ENCODE measurements around the gene CALD1.

DNA sequence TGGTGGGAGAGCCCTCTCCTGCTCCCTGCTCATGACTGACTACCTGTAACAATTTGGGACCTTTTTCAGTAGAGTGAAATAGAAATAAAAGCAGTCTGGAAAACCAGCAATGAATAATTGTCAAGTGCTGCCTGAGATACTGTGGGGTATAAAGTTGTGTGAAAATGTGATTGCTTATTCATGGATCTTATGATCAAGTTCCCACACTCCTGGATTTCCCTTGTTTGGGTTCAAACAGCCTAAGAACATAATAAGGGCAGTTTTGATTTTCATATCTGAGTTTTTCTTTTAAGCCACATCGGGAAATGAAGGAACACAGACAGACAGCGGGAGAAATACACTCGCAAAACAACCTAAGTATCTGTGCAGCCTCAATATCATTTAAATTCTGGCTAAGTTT, 52.9 kb downstream of the CALD1 start:
- TF ChIP-seq, protein P1, sequence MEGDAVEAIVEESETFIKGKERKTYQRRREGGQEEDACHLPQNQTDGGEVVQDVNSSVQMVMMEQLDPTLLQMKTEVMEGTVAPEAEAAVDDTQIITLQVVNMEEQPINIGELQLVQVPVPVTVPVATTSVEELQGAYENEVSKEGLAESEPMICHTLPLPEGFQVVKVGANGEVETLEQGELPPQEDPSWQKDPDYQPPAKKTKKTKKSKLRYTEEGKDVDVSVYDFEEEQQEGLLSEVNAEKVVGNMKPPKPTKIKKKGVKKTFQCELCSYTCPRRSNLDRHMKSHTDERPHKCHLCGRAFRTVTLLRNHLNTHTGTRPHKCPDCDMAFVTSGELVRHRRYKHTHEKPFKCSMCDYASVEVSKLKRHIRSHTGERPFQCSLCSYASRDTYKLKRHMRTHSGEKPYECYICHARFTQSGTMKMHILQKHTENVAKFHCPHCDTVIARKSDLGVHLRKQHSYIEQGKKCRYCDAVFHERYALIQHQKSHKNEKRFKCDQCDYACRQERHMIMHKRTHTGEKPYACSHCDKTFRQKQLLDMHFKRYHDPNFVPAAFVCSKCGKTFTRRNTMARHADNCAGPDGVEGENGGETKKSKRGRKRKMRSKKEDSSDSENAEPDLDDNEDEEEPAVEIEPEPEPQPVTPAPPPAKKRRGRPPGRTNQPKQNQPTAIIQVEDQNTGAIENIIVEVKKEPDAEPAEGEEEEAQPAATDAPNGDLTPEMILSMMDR (IDR thresholded peaks at IDR 0.05) = no peak
- TF ChIP-seq ZNF317 (CRISPR knock-in tag; IDR thresholded peaks at IDR 0.05; ENCODE audit: borderline replicate concordance, low read depth) (no peak), TP53 (CRISPR knock-in tag; IDR thresholded peaks at IDR 0.05) (no peak), ZNF232 (CRISPR knock-in tag; IDR thresholded peaks at IDR 0.05) (no peak), ZNF121 (CRISPR knock-in tag; IDR thresholded peaks at IDR 0.05) (no peak), IRF2 (CRISPR knock-in tag; IDR thresholded peaks at IDR 0.05; ENCODE audit: borderline replicate concordance, low read depth) (no peak), GABPB1 (CRISPR knock-in tag; IDR thresholded peaks at IDR 0.05) (no peak)
- TF ChIP-seq, protein P2, sequence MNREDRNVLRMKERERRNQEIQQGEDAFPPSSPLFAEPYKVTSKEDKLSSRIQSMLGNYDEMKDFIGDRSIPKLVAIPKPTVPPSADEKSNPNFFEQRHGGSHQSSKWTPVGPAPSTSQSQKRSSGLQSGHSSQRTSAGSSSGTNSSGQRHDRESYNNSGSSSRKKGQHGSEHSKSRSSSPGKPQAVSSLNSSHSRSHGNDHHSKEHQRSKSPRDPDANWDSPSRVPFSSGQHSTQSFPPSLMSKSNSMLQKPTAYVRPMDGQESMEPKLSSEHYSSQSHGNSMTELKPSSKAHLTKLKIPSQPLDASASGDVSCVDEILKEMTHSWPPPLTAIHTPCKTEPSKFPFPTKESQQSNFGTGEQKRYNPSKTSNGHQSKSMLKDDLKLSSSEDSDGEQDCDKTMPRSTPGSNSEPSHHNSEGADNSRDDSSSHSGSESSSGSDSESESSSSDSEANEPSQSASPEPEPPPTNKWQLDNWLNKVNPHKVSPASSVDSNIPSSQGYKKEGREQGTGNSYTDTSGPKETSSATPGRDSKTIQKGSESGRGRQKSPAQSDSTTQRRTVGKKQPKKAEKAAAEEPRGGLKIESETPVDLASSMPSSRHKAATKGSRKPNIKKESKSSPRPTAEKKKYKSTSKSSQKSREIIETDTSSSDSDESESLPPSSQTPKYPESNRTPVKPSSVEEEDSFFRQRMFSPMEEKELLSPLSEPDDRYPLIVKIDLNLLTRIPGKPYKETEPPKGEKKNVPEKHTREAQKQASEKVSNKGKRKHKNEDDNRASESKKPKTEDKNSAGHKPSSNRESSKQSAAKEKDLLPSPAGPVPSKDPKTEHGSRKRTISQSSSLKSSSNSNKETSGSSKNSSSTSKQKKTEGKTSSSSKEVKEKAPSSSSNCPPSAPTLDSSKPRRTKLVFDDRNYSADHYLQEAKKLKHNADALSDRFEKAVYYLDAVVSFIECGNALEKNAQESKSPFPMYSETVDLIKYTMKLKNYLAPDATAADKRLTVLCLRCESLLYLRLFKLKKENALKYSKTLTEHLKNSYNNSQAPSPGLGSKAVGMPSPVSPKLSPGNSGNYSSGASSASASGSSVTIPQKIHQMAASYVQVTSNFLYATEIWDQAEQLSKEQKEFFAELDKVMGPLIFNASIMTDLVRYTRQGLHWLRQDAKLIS (CRISPR knock-in tag; IDR thresholded peaks at IDR 0.05; ENCODE audit: borderline replicate concordance) = no peak
- TF ChIP-seq, protein P3, sequence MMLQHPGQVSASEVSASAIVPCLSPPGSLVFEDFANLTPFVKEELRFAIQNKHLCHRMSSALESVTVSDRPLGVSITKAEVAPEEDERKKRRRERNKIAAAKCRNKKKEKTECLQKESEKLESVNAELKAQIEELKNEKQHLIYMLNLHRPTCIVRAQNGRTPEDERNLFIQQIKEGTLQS (CRISPR knock-in tag; conservative IDR thresholded peaks at IDR 0.05) = no peak
- TF ChIP-seq, protein P4, sequence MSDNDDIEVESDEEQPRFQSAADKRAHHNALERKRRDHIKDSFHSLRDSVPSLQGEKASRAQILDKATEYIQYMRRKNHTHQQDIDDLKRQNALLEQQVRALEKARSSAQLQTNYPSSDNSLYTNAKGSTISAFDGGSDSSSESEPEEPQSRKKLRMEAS (CRISPR knock-in tag; IDR thresholded peaks at IDR 0.05) = no peak
- TF ChIP-seq, protein P5, sequence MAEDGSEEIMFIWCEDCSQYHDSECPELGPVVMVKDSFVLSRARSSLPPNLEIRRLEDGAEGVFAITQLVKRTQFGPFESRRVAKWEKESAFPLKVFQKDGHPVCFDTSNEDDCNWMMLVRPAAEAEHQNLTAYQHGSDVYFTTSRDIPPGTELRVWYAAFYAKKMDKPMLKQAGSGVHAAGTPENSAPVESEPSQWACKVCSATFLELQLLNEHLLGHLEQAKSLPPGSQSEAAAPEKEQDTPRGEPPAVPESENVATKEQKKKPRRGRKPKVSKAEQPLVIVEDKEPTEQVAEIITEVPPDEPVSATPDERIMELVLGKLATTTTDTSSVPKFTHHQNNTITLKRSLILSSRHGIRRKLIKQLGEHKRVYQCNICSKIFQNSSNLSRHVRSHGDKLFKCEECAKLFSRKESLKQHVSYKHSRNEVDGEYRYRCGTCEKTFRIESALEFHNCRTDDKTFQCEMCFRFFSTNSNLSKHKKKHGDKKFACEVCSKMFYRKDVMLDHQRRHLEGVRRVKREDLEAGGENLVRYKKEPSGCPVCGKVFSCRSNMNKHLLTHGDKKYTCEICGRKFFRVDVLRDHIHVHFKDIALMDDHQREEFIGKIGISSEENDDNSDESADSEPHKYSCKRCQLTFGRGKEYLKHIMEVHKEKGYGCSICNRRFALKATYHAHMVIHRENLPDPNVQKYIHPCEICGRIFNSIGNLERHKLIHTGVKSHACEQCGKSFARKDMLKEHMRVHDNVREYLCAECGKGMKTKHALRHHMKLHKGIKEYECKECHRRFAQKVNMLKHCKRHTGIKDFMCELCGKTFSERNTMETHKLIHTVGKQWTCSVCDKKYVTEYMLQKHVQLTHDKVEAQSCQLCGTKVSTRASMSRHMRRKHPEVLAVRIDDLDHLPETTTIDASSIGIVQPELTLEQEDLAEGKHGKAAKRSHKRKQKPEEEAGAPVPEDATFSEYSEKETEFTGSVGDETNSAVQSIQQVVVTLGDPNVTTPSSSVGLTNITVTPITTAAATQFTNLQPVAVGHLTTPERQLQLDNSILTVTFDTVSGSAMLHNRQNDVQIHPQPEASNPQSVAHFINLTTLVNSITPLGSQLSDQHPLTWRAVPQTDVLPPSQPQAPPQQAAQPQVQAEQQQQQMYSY (CRISPR knock-in tag; IDR thresholded peaks at IDR 0.05) = no peak

Data from WTC11 (cell line).